Trophoblast cell (in vitro differentiated cells and primary cell): Measurements from ENCODE around the gene CA11.

Experiments used
- DNase-seq, 2 donors: peaks; one replicate each; pipeline ENCODE4 v3.0.0-alpha.2; 2016
- H2AFZ ChIP-seq: 2 replicates; pipeline ENCODE4 v1.6.1; 2013; ENCODE audit warnings: low read length, moderate library complexity, mild to moderate bottlenecking; ENCODE audit not compliant: insufficient read depth, poor library complexity
- H2AK5ac ChIP-seq: 2 replicates; pipeline ENCODE4 v1.6.1; 2013; ENCODE audit warnings: mild to moderate bottlenecking, low read length
- H2BK120ac ChIP-seq: 2 replicates; pipeline ENCODE4 v1.6.1; 2013; ENCODE audit warnings: low read length, mild to moderate bottlenecking, moderate library complexity; ENCODE audit not compliant: insufficient read depth, poor library complexity
- H2BK12ac ChIP-seq: 2 replicates; pipeline ENCODE4 v1.6.1; 2013; ENCODE audit warnings: mild to moderate bottlenecking, low read length, moderate library complexity
- H2BK5ac ChIP-seq: 2 replicates; pipeline ENCODE4 v1.6.1; 2013; ENCODE audit warnings: low read length, low read depth, moderate library complexity, mild to moderate bottlenecking; ENCODE audit not compliant: poor library complexity
- H3K14ac ChIP-seq: 2 replicates; pipeline ENCODE4 v1.6.1; 2013; ENCODE audit warnings: mild to moderate bottlenecking, low read length
- H3K18ac ChIP-seq: 2 replicates; pipeline ENCODE4 v1.6.1; 2013; ENCODE audit warnings: mild to moderate bottlenecking, low read length
- H3K23ac ChIP-seq: 2 replicates; pipeline ENCODE4 v1.6.1; 2013; ENCODE audit warnings: low read length
- H3K27ac ChIP-seq: 2 replicates; pipeline ENCODE4 v1.5.1; 2013; ENCODE audit warnings: low read depth, mild to moderate bottlenecking, inconsistent platforms, low read length, moderate library complexity
- H3K27me3 ChIP-seq: 2 replicates; pipeline ENCODE4 v1.6.1; 2013; ENCODE audit warnings: inconsistent platforms, mild to moderate bottlenecking, low read length, moderate library complexity; ENCODE audit not compliant: insufficient read depth
- H3K36me3 ChIP-seq, 2 experiments: 1 replicate in 1 of 2; 2 replicates in 1 of 2; pipeline ENCODE4 v1.6.1; 2013; ENCODE audit warnings: low read length in 2 of 2, mild to moderate bottlenecking in 2 of 2, moderate library complexity in 1 of 2; ENCODE audit not compliant: insufficient read depth in 2 of 2, control insufficient read depth in 1 of 2
- H3K4ac ChIP-seq: 2 replicates; pipeline ENCODE4 v1.6.1; 2013; ENCODE audit warnings: low read depth, mild to moderate bottlenecking, low read length, moderate library complexity
- H3K4me1 ChIP-seq, 2 experiments: 1 replicate in 1 of 2; 2 replicates in 1 of 2; pipeline ENCODE4 v1.6.1; 2013; ENCODE audit warnings: low read length in 2 of 2, mild to moderate bottlenecking in 2 of 2, moderate library complexity in 1 of 2; ENCODE audit not compliant: insufficient read depth in 2 of 2, control insufficient read depth in 1 of 2
- H3K4me2 ChIP-seq: 2 replicates; pipeline ENCODE4 v1.6.1; 2013; ENCODE audit warnings: inconsistent platforms, mild to moderate bottlenecking, low read length, moderate library complexity
- H3K4me3 ChIP-seq: 2 replicates; pipeline ENCODE4 v1.5.1; 2013; ENCODE audit warnings: mild to moderate bottlenecking, low read depth, low read length, inconsistent platforms
- H3K79me1 ChIP-seq: one replicate; pipeline ENCODE4 v1.6.1; 2013; ENCODE audit warnings: low read length
- H3K79me2 ChIP-seq: 2 replicates; pipeline ENCODE4 v1.6.1; 2013; ENCODE audit warnings: low read length, mild to moderate bottlenecking; ENCODE audit not compliant: control insufficient read depth, insufficient read depth, poor library complexity
- H3K9ac ChIP-seq: 2 replicates; pipeline ENCODE4 v1.6.1; 2013; ENCODE audit warnings: mild to moderate bottlenecking, low read length
- H3K9me3 ChIP-seq: 2 replicates; pipeline ENCODE4 v1.6.1; 2013; ENCODE audit warnings: low read depth, mild to moderate bottlenecking, control low read depth, inconsistent platforms, low read length; ENCODE audit not compliant: insufficient read depth
- H4K12ac ChIP-seq: 2 replicates; pipeline ENCODE4 v1.6.1; 2013; ENCODE audit warnings: low read depth, mild to moderate bottlenecking, low read length, moderate library complexity
- H4K8ac ChIP-seq: 2 replicates; pipeline ENCODE4 v1.6.1; 2013; ENCODE audit warnings: low read depth, mild to moderate bottlenecking, low read length, moderate library complexity
- H4K91ac ChIP-seq: one replicate; pipeline ENCODE4 v1.6.1; 2013; ENCODE audit warnings: low read depth, mild to moderate bottlenecking, low read length, moderate library complexity
- WGBS: extraction: QIAGEN DNeasy Blood & Tissue Kit; methylation state at CpG from one replicate; pipeline ENCODE4 v1.1.7; 2013; ENCODE audit warnings: missing lambda C conversion rate; ENCODE audit not compliant: insufficient read length, insufficient coverage; ENCODE audit errors: extremely low coverage; 5-methylcytosine and 5-hydroxymethylcytosine counted together

CA11 gene

DNA sequence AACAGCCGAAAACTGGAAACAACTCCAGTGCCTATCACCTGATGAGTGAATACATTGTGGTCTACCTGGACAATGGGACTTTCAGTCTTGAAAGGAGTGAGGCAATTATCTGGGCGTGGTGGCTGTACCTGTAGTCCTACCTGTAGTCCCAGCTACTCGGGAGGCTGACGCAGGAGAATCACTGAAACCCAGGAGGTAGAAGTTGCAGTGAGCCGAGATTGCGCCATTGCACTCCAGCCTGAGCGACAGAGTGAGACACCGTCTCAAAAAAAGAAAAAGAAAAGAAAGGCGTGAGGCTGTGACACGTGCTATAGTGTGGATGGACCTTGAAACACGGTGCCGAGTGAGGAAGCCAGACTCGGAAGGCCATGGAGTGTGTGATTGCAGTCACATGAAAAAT lies 30.9 kb upstream of the CA11 start:
- H3K79me1 ChIP-seq, result no peaks in the 10 kb centered on the region
- H4K12ac ChIP-seq, result no peak overlapping the region
- no peaks in the 10 kb centered on the region for H3K36me3 ChIP-seq
- H3K27ac ChIP-seq, result no peak overlapping the region
- H3K23ac ChIP-seq, result no peak overlapping the region
- H3K9me3 ChIP-seq, result no peaks in the 10 kb centered on the region
- no peak overlapping the region for H3K4ac ChIP-seq
- H3K14ac ChIP-seq, result no peak overlapping the region
- no peaks in the 10 kb centered on the region for H3K79me2 ChIP-seq
- no peak overlapping the region for H3K4me3 ChIP-seq
- peak; percentile 39 to 60 for DNase-seq
- H3K27me3 ChIP-seq, result no peaks in the 10 kb centered on the region
- no peak overlapping the region for H2BK5ac ChIP-seq
- H3K4me2 ChIP-seq, result no peak overlapping the region
- H3K9ac ChIP-seq, result no peak overlapping the region
- H2AFZ ChIP-seq, result no peak overlapping the region
- WGBS, result no CpG with 5 or more reads among the region's 13 CpGs
- no peaks in the 10 kb centered on the region for H3K4me1 ChIP-seq
- no peak overlapping the region for H4K8ac ChIP-seq
- H4K91ac ChIP-seq, result no peak overlapping the region
- H2BK12ac ChIP-seq, result no peak overlapping the region
- no peak overlapping the region for H2BK120ac ChIP-seq
- H3K18ac ChIP-seq, result no peak overlapping the region
- no peak overlapping the region for H2AK5ac ChIP-seq

DNA sequence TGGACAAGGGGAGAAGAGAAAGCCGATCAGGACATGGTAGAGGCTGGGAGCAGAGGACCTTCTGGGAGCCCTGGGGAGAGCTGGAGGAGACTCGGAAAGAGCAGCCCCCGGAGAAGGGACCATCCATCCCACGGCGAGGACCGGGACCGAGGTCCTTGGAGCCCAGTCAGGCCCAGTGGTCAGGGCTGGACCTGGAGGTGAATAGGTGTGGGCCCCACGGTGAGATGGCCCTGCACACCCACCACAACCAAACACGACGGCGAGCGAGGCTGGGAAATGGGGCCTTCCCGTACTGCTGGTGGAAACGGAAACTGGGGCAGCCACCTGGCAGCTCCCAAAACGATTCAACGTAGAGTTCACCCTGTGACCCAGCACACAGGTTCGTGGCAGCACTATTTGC lies 30.5 kb upstream of the CA11 start:
- H3K79me1 ChIP-seq, result no peaks in the 10 kb centered on the region
- H3K79me2 ChIP-seq, result no peaks in the 10 kb centered on the region
- no peak overlapping the region for H3K9ac ChIP-seq
- H2BK12ac ChIP-seq, result no peak overlapping the region
- no CpG with 5 or more reads among the region's 17 CpGs for WGBS
- no peak overlapping the region for H4K12ac ChIP-seq
- H4K8ac ChIP-seq, result no peak overlapping the region
- H3K23ac ChIP-seq, result no peak overlapping the region
- H2BK120ac ChIP-seq, result no peak overlapping the region
- no peak overlapping the region for H2AK5ac ChIP-seq
- H3K4me1 ChIP-seq, result no peaks in the 10 kb centered on the region
- H3K18ac ChIP-seq, result no peak overlapping the region
- no peak overlapping the region for H3K14ac ChIP-seq
- no peak overlapping the region for H3K4ac ChIP-seq
- no peak overlapping the region for H2BK5ac ChIP-seq
- H3K9me3 ChIP-seq, result no peaks in the 10 kb centered on the region
- H3K4me3 ChIP-seq, result no peak overlapping the region
- no peak for DNase-seq
- H3K4me2 ChIP-seq, result no peak overlapping the region
- no peak overlapping the region for H3K27ac ChIP-seq
- H4K91ac ChIP-seq, result no peak overlapping the region
- H3K36me3 ChIP-seq, result no peaks in the 10 kb centered on the region
- H3K27me3 ChIP-seq, result no peaks in the 10 kb centered on the region
- no peak overlapping the region for H2AFZ ChIP-seq

DNA sequence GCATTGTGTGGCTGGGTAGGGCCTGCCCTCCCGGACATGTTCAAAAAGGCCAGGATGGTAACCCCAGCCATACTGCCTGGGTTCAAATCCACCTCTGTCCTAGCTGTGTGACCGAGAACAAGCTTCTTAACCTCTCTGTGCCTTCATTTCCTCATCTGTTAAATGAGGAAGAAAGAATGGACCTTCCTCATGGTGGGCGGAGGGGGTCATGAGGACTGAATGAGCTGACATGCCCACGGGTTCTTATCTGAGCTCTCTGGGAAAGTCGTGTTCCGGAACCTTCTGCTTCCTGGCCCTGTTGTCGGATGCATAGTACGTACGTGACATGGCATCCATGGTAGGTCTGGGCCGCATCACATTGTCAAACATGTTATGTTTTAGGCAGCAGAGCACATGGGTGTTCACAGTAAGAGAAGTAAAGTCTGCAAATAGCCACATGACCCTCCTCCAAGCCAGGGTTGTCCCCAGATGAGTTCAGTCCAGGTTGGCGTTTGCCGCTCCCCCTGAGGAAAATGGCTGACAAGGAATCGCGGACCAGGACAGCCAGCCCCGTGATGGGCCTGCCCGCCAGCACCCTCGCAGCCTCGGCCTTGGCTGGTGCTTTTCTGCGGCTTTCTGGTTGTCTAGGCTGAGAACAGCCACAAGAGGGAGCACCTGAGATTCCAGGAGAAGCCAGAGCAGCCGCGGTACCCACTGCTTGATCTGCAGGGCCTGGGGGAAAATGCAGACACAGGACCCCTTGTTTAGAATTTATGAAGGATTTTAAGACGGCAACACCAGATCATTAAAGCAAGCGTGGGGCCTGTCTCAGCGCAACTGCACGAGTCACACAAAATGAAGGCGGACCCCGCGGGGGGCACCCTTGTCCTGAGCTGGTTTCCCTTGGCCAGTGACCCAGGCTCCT lies 29.2 kb upstream of the CA11 start:
- H3K79me2 ChIP-seq, result no peaks in the 10 kb centered on the region
- H3K14ac ChIP-seq, result no peak overlapping the region
- H2BK120ac ChIP-seq, result no peak overlapping the region
- H3K27me3 ChIP-seq, result no peaks in the 10 kb centered on the region
- H3K23ac ChIP-seq, result no peak overlapping the region
- H3K36me3 ChIP-seq, result no peaks in the 10 kb centered on the region
- no peak overlapping the region for H2AFZ ChIP-seq
- no peak overlapping the region for H3K4me3 ChIP-seq
- H4K91ac ChIP-seq, result no peak overlapping the region
- H2BK5ac ChIP-seq, result no peak overlapping the region
- no peak overlapping the region for H4K8ac ChIP-seq
- H3K4me1 ChIP-seq, result no peaks in the 10 kb centered on the region
- no peak overlapping the region for H3K9ac ChIP-seq
- H3K18ac ChIP-seq, result no peak overlapping the region
- no peak overlapping the region for H3K4ac ChIP-seq
- H3K9me3 ChIP-seq, result peaks cover under 1% of the 10 kb centered on the region
- H2AK5ac ChIP-seq, result no peak overlapping the region
- H3K79me1 ChIP-seq, result no peaks in the 10 kb centered on the region
- H2BK12ac ChIP-seq, result no peak overlapping the region
- H3K27ac ChIP-seq, result no peak overlapping the region
- WGBS, result no CpG with 5 or more reads among the region's 28 CpGs
- peak; percentile 68 to 90 for DNase-seq
- no peak overlapping the region for H3K4me2 ChIP-seq
- H4K12ac ChIP-seq, result no peak overlapping the region

DNA sequence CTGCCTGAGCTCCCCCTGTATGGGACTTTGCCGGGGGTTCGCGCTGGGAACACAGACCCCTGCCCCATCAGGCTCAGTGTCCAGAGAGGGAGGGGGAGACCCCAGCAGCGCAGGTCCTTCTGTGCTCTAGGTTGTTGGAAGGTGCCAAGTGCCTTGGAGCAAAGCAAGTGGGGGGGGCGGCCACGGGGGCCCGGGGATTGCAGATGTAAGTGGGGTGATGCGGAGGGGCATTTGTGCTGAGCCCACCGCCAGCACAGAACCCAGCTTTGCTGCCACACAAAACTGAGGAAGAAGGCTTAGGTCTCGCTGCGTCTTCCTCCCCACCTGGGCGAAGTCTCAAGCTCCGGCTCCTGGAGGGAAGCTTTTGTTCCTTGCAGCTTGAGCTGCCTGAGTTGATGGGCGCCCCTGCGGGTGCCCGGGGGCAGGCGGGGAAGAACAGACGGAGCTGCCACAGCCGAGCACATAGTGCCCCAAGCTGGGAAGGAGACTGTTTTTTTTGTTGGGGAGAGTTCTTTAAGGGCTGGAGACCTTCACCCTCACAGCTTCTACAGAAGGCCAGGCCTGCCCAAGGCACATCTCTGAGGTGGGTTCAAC lies 28.3 kb upstream of the CA11 start:
- Histone ChIP-seq H3K79me2 (no peaks in the 10 kb centered on the region), H2BK5ac (no peak overlapping the region), H3K4me2 (no peak overlapping the region), H3K4me1 (no peaks in the 10 kb centered on the region), H3K4ac (no peak overlapping the region), H3K23ac (no peak overlapping the region), H3K27me3 (no peaks in the 10 kb centered on the region), H3K9me3 (peaks cover 8% of the 10 kb centered on the region), H3K79me1 (no peaks in the 10 kb centered on the region), H2AFZ (no peak overlapping the region), H3K27ac (no peak overlapping the region), H3K36me3 (no peaks in the 10 kb centered on the region), H4K91ac (no peak overlapping the region), H2BK120ac (no peak overlapping the region), H4K12ac (no peak overlapping the region), H3K4me3 (no peak overlapping the region), H3K14ac (no peak overlapping the region), H4K8ac (no peak overlapping the region), H2BK12ac (no peak overlapping the region), H3K9ac (no peak overlapping the region), H3K18ac (no peak overlapping the region), H2AK5ac (no peak overlapping the region)
- no peak for DNase-seq
- no CpG with 5 or more reads among the region's 19 CpGs for WGBS
